NCI-H748 treated with DMSO at 0.1 percent for 48 hours (cell line): Measurements from ENCODE around the gene OR2T3.
"Not testable (repeated sequence)": the region's sequence is repeated elsewhere in the genome, so short reads cannot be mapped to it uniquely, and the experiment has no call there.

ENCODE experiments used
- DNase-seq: peaks from one replicate; lab custom pipeline; 2025; lab: John Stamatoyannopoulos, UW

Gene OR2T3

GRCh38 chr1:248471154-248471553 lies 2.0 kb upstream of the OR2T3 start:
- no peak for DNase-seq

GRCh38 chr1:248472111-248472510 lies 1.0 kb upstream of the OR2T3 start:
- DNase-seq = not testable (repeated sequence)

GRCh38 chr1:248475660-248476059 lies 2.5 kb downstream of the OR2T3 start:
- not testable (repeated sequence) for DNase-seq

- DNase-seq = not testable (repeated sequence)
Measured at GRCh38 chr1:248481686-248482579, 8.8 kb downstream of the OR2T3 start.

DNA sequence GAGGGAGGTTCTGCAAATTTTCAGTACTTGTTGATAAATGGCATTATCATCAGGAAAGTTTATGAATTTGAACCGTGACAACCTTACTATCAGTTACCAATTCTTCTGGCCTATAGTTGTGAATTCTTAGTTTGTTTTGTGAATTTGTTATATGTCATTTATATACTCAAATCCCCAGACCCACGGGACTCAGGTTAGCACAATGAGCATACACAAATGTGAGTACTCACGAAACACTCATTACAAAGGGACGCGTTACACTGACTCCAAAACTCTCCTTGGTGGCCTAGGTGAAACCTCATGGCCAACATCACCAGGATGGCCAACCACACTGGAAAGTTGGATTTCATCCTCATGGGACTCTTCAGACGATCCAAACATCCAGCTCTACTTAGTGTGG lies 15.1 kb downstream of the OR2T3 start, which contains the start of gene OR2T5:
TSS of gene OR2T5 (plus strand) at position 301 of the 400 bp plus-strand sequence. CDS start at position 301, 0 bp downstream.
- not testable (repeated sequence) for DNase-seq

- not testable (repeated sequence) for DNase-seq
Measured at GRCh38 chr1:248496661-248497060, 23.5 kb downstream of the OR2T3 start.

GRCh38 chr1:248500305-248501035 lies 27.3 kb downstream of the OR2T3 start:
- not testable (repeated sequence) for DNase-seq

GRCh38 chr1:248507773-248508172 lies 34.6 kb downstream of the OR2T3 start, which contains the start of gene OR2G6:
Gene OR2G6 (plus strand): TSS chr1:248508073. CDS start chr1:248521647, 13,574 bp downstream.
- not testable (repeated sequence) for DNase-seq

- not testable (repeated sequence) for DNase-seq
Measured at GRCh38 chr1:248510217-248510616, 37.1 kb downstream of the OR2T3 start.

- DNase-seq = no peak
Measured at GRCh38 chr1:248521856-248522255, 48.7 kb downstream of the OR2T3 start.
